K562 (cell line): ENCODE results near the gene TPGS1. TPM values are rescaled to one million over a fixed set of nuclear protein-coding genes. Genes with fewer than 3 reads are reported as not detected.
A peak's percentile ranks its signal among the peaks of the same experiment; 100 is the strongest.

ENCODE experiments used
- ARID2 ChIP-seq: fragments of 450-650 bp; IDR thresholded peaks from 2 replicates; pipeline ENCODE4 v1.6.1; 2017; ENCODE audit warnings: antibody characterized with exemption, mild to moderate bottlenecking
- ARID3B ChIP-seq: fragments of 250-450 bp; sonication (Bioruptor Pico); IDR thresholded peaks from 2 replicates; pipeline ENCODE4 v1.4.0; 2020; ENCODE audit warnings: borderline replicate concordance
- ATF3 ChIP-seq, 2 experiments: fragments of 450-650 bp in 1 of 2; sonication (generic) in 1 of 2; formaldehyde crosslinking in 1 of 2; IDR thresholded peaks in 1 of 2; conservative IDR thresholded peaks in 1 of 2; 2 replicates each; pipeline versions ENCODE4 v1.6.1 to v1.8.1; 2016 to 2023; ENCODE audit warnings: mild to moderate bottlenecking in 2 of 2, moderate library complexity in 2 of 2, inconsistent platforms in 1 of 2, missing genetic modification reagents in 1 of 2
- ERF ChIP-seq: fragments of 450-650 bp; formaldehyde crosslinking; IDR thresholded peaks from 2 replicates; pipeline ENCODE4 v1.4.0; 2020; ENCODE audit warnings: mild to moderate bottlenecking, mixed read lengths
- ETV5 ChIP-seq: sonication (generic); formaldehyde crosslinking; IDR thresholded peaks from 2 replicates; pipeline ENCODE4 v1.4.0; 2020; ENCODE audit warnings: low read depth, mild to moderate bottlenecking, missing genetic modification reagents
- FOXM1 ChIP-seq, 2 experiments: fragments of 450-650 bp in 1 of 2; sonication (generic) in 1 of 2; formaldehyde crosslinking in 1 of 2; IDR thresholded peaks; 2 replicates each; pipeline versions ENCODE4 v1.6.1 to v1.9.0; 2017 to 2022; ENCODE audit warnings: low read depth in 2 of 2, mild to moderate bottlenecking in 2 of 2, missing genetic modification reagents in 1 of 2, moderate library complexity in 1 of 2
- HMG20B ChIP-seq: fragments of 250-450 bp; sonication (Bioruptor Pico); IDR thresholded peaks from 2 replicates; pipeline ENCODE4 v1.5.0; 2021; ENCODE audit warnings: mild to moderate bottlenecking
- MTA1 ChIP-seq: fragments of 450-650 bp; IDR thresholded peaks from 2 replicates; pipeline ENCODE4 v1.6.1; 2017; ENCODE audit warnings: borderline replicate concordance
- MTA2 ChIP-seq: fragments of 450-650 bp; IDR thresholded peaks from 2 replicates; pipeline ENCODE4 v1.6.1; 2016; ENCODE audit warnings: low read depth
- NFIX ChIP-seq: fragments of 250-450 bp; sonication (Bioruptor Pico); IDR thresholded peaks from 2 replicates; pipeline ENCODE4 v1.4.0; 2020; ENCODE audit warnings: low read depth, mild to moderate bottlenecking, moderate library complexity
- RBFOX2 ChIP-seq: fragments of 200-400 bp; formaldehyde crosslinking; IDR thresholded peaks from 2 replicates; pipeline ENCODE4 v1.6.1; 2017; ENCODE audit warnings: low read depth, mild to moderate bottlenecking, low read length, moderate library complexity
- SLC30A9 ChIP-seq: fragments of 250-450 bp; sonication (Bioruptor Pico); IDR thresholded peaks from 2 replicates; pipeline ENCODE4 v1.8.0; 2022; ENCODE audit warnings: mild to moderate bottlenecking, moderate library complexity
- SMAD2 ChIP-seq: fragments of 150-350 bp; IDR thresholded peaks from 2 replicates; pipeline ENCODE4 v1.6.1; 2014; ENCODE audit warnings: low read depth, mild to moderate bottlenecking, low read length
- SNAPC5 ChIP-seq: fragments of 250-450 bp; sonication (Bioruptor Pico); IDR thresholded peaks from 2 replicates; pipeline ENCODE4 v1.8.0; 2021; ENCODE audit warnings: moderate library complexity, mild to moderate bottlenecking, inconsistent platforms
- SUPT5H ChIP-seq: fragments of 450-650 bp; IDR thresholded peaks from 2 replicates; pipeline ENCODE4 v1.6.1; 2016
- TFAM ChIP-seq: fragments of 250-450 bp; sonication (Bioruptor Pico); conservative IDR thresholded peaks from 2 replicates; pipeline ENCODE4 v1.5.0; 2021; ENCODE audit warnings: mild to moderate bottlenecking, moderate library complexity
- U2AF1 ChIP-seq: fragments of 200-400 bp; formaldehyde crosslinking; optimal IDR thresholded peaks from 2 replicates; pipeline ENCODE3; 2017; ENCODE audit warnings: mild to moderate bottlenecking, low read depth, low read length, moderate library complexity
- XRCC5 ChIP-seq: fragments of 200-400 bp; formaldehyde crosslinking; IDR thresholded peaks from 2 replicates; pipeline ENCODE4 v1.6.1; 2017; ENCODE audit warnings: low read depth, mild to moderate bottlenecking, low read length
- ZKSCAN8 ChIP-seq: fragments of 200-800 bp; sonication (Bioruptor generic); IDR thresholded peaks from 2 replicates; pipeline ENCODE4 v1.6.1; 2016; ENCODE audit warnings: missing genetic modification characterization, missing compliant biosample characterization
- ZNF184 ChIP-seq: sonication (generic); formaldehyde crosslinking; IDR thresholded peaks from 2 replicates; pipeline ENCODE4 v1.5.0; 2020; ENCODE audit warnings: missing genetic modification reagents
- ZNF41 ChIP-seq: fragments of 250-450 bp; sonication (Bioruptor Pico); conservative IDR thresholded peaks from 2 replicates; pipeline ENCODE4 v1.4.0; 2020; ENCODE audit warnings: mild to moderate bottlenecking
- ZNF583 ChIP-seq: fragments of 250-450 bp; sonication (Bioruptor Pico); IDR thresholded peaks from 2 replicates; pipeline ENCODE4 v1.4.0; 2020
- ZNF644 ChIP-seq: fragments of 200-800 bp; sonication (Bioruptor generic); IDR thresholded peaks from 2 replicates; pipeline ENCODE4 v1.6.1; 2016; ENCODE audit warnings: low read depth, missing genetic modification characterization, missing compliant biosample characterization
- ZNF655 ChIP-seq: fragments of 250-450 bp; sonication (Bioruptor Pico); IDR thresholded peaks from 2 replicates; pipeline ENCODE4 v1.5.0; 2021
- ZNF77 ChIP-seq: fragments of 250-450 bp; sonication (Bioruptor Pico); IDR thresholded peaks from 2 replicates; pipeline ENCODE4 v1.5.0; 2020
- polyA plus RNA-seq, 8 experiments: library from polyadenylated mRNA; depleted of rRNA in 4 of 8; stranded (reverse) in 5 of 8; unstranded in 3 of 8; fragments of >200 nt; fragmentation: Nextera tagmentation in 2 of 8; fragmentation: Illumina TruSeq in 1 of 8; extraction: Ambion mirVana in 2 of 8; extraction: Trizol in 1 of 8; gene quantifications; 2 replicates each; pipeline versions ENCODE4 v1.2.1 to v1.2.3, GENCODE V29; 2011 to 2014; ENCODE audit warnings: inconsistent platforms in 1 of 8, missing spikeins in 1 of 8
- total RNA-seq, 7 experiments: library from RNA; depleted of rRNA in 6 of 7; stranded (reverse); fragments of >200 nt in 6 of 7; fragmentation: Illumina TruSeq in 2 of 7; extraction: Trizol in 2 of 7; gene quantifications; 2 replicates each; pipeline versions ENCODE4 v1.2.1 to v1.2.3, GENCODE V29; 2011 to 2021; ENCODE audit warnings: low replicate concordance in 1 of 7
- TF ChIP-seq, protein P1 (sequence below): fragments of 250-450 bp; sonication (Bioruptor Pico); IDR thresholded peaks from 2 replicates; pipeline ENCODE4 v1.8.0; 2021; ENCODE audit warnings: borderline replicate concordance, mild to moderate bottlenecking, moderate library complexity; ENCODE audit not compliant: poor library complexity, severe bottlenecking

The TPGS1 gene
- total and polyA plus RNA-seq, 9 of the 15 experiments (the other 6 are each of a cell fraction or from before 2014, with no cell fraction given) = 0.30 to 31.6 (median 1.2) TPM; not detected in 2

GRCh38 chr19:491146-491741 lies 16.1 kb upstream of the TPGS1 start (continued):
- no peak for TF ChIP-seq ARID2
- TF ChIP-seq XRCC5 = no peak
- peak; percentile 71 for TF ChIP-seq RBFOX2
- no peak for TF ChIP-seq ZNF644 (tag)
- TF ChIP-seq HMG20B = no peak
- no peak for TF ChIP-seq ERF
- TF ChIP-seq, protein P1, sequence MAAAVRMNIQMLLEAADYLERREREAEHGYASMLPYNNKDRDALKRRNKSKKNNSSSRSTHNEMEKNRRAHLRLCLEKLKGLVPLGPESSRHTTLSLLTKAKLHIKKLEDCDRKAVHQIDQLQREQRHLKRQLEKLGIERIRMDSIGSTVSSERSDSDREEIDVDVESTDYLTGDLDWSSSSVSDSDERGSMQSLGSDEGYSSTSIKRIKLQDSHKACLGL (CRISPR knock-in tag) = no peak
- no peak for TF ChIP-seq TFAM (CRISPR knock-in tag)
- no peak for TF ChIP-seq ZNF184
- no peak for TF ChIP-seq FOXM1 (IDR thresholded peaks at IDR 0.05; ENCODE audit: low read depth)
- TF ChIP-seq FOXM1 (CRISPR knock-in tag; IDR thresholded peaks at IDR 0.05; ENCODE audit: low read depth) = no peak
- TF ChIP-seq MTA2 = no peak
- TF ChIP-seq SLC30A9 = no peak
- 0 out of 2 replicates have a peak, but pooled peaks have one; percentile 28 for TF ChIP-seq ZNF41 (CRISPR knock-in tag)
- TF ChIP-seq U2AF1 = no peak
- no peak for TF ChIP-seq ZNF655 (CRISPR knock-in tag)
- TF ChIP-seq ETV5 (CRISPR knock-in tag) = no peak
- no peak for TF ChIP-seq ZNF77
- no peak for TF ChIP-seq ATF3 (IDR thresholded peaks at IDR 0.05)
- no peak for TF ChIP-seq ATF3 (CRISPR knock-in tag; conservative IDR thresholded peaks at IDR 0.05)
- TF ChIP-seq MTA1 = no peak
- TF ChIP-seq SMAD2 = no peak
- TF ChIP-seq ZNF583 (CRISPR knock-in tag) = no peak
- no peak for TF ChIP-seq ZKSCAN8
- peak; percentile 57 for TF ChIP-seq SUPT5H
- TF ChIP-seq NFIX (CRISPR knock-in tag) = no peak
- TF ChIP-seq SNAPC5 (CRISPR knock-in tag) = no peak
- no peak for TF ChIP-seq ARID3B (CRISPR knock-in tag)
